NCI-H2081 treated with DMSO at 0.1 percent for 48 hours (cell line): ENCODE data around the gene GAPDH.
"Not testable (repeated sequence)": the region's sequence is repeated elsewhere in the genome, so short reads cannot be mapped to it uniquely, and the experiment has no call there.

Experiments
- DNase-seq: peaks from one replicate; lab custom pipeline; 2025; lab: John Stamatoyannopoulos, UW

The GAPDH gene

DNA sequence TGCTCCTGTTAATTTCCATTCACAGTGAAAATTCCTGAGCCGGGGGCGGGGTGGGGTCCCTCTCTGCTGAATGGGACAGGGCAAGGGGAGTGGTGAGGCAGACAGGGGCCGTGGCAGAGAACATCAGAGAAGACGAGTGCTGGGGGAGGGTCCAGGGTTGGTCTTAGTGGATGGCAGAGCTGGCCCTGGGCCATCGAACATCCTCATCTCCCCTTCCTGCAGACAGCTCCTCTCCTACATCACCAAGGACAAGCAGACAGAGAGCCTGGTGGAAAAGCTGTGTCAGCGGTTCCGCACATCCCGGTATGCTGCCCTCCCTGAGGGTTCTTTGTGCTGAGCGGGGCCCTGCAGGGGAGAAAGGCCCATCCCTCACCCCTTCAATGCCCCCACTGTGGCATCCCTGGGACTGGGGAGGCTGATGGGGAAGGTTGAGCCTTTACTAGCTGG lies 5.0 kb upstream of the GAPDH start:
- DNase-seq = no peak

DNA sequence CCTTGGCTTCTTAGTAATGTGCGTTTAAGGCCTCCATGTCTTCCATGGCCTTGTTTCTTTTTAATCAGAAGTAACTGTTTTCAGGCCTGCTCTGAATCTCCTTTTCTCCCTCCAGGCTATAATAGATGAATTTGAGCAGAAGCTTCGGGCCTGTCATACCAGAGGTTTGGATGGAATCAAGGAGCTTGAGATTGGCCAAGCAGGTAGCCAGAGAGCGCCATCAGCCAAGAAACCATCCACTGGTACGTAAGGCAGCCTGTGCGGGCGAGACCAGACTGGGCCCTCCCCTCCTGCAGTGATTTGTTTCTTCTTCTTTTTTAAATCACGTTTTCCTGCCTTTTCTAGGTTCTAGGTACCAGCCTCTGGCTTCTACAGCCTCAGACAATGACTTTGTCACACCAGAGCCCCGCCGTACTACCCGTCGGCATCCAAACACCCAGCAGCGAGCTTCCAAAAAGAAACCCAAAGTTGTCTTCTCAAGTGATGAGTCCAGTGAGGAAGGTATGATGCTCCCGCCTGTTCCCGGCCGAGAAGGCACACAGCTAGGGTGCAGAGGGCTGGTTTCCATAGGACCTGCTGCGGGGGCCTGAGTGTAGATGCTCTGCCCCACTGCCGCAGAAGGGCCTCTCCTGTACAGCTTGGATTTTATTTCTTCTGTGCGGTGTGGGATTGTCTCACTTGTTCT lies 3.6 kb upstream of the GAPDH start:
- DNase-seq = no peak

GRCh38 chr12:6532051-6532926 lies 2.0 kb upstream of the GAPDH start:
- DNase-seq = no peak

GRCh38 chr12:6532927-6533652 lies 1.2 kb upstream of the GAPDH start:
- DNase-seq = no peak

GRCh38 chr12:6533653-6533922 lies 729 bp upstream of the GAPDH start:
- no peak for DNase-seq

GRCh38 chr12:6534695-6534944 lies 303 bp downstream of the GAPDH start:
- no peak for DNase-seq

GRCh38 chr12:6534945-6535696 lies 804 bp downstream of the GAPDH start:
- no peak for DNase-seq

DNA sequence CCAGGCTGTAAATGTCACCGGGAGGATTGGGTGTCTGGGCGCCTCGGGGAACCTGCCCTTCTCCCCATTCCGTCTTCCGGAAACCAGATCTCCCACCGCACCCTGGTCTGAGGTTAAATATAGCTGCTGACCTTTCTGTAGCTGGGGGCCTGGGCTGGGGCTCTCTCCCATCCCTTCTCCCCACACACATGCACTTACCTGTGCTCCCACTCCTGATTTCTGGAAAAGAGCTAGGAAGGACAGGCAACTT lies 1.3 kb downstream of the GAPDH start:
- DNase-seq = no peak

- DNase-seq = no peak
Observed at GRCh38 chr12:6535960-6536847, 1.9 kb downstream of the GAPDH start.

GRCh38 chr12:6536894-6537579 lies 2.7 kb downstream of the GAPDH start:
- no peak for DNase-seq

GRCh38 chr12:6537580-6538419 lies 3.5 kb downstream of the GAPDH start:
- DNase-seq = not testable (repeated sequence)

DNA sequence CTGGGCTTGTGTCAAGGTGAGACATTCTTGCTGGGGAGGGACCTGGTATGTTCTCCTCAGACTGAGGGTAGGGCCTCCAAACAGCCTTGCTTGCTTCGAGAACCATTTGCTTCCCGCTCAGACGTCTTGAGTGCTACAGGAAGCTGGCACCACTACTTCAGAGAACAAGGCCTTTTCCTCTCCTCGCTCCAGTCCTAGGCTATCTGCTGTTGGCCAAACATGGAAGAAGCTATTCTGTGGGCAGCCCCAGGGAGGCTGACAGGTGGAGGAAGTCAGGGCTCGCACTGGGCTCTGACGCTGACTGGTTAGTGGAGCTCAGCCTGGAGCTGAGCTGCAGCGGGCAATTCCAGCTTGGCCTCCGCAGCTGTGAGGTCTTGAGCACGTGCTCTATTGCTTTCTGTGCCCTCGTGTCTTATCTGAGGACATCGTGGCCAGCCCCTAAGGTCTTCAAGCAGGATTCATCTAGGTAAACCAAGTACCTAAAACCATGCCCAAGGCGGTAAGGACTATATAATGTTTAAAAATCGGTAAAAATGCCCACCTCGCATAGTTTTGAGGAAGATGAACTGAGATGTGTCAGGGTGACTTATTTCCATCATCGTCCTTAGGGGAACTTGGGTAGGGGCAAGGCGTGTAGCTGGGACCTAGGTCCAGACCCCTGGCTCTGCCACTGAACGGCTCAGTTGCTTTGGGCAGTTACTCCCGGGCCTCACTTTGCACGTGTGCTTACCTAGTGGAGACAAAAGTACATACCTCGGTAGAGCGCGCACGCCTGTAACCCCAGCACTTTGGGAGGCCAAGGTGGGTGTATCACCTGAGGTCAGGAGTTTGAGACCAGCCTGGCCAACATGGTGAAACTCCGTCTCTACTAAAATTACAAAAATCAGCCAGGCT lies 4.3 kb downstream of the GAPDH start:
- no peak for DNase-seq

DNA sequence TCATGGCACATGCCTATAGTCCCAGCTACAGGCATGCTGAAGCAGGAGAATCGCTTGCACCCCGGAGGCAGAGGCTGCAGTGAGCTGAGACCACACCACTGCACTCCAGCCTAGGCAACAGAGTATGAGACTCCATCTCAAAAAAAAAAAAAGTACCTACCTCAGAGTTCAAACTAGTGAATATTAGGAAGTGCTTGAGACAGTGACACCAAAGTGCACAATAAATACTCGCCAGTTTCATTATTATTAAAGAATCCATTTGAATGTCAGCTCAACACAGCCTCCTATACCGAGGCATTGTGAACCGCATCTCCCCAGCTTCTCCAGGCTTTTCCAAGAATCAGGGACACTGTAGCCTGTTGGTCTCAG lies 5.0 kb downstream of the GAPDH start:
- DNase-seq = no peak

GRCh38 chr12:6539707-6540134 lies 5.4 kb downstream of the GAPDH start:
- no peak for DNase-seq

GRCh38 chr12:6540181-6540877 lies 6.0 kb downstream of the GAPDH start:
- DNase-seq = no peak

DNA sequence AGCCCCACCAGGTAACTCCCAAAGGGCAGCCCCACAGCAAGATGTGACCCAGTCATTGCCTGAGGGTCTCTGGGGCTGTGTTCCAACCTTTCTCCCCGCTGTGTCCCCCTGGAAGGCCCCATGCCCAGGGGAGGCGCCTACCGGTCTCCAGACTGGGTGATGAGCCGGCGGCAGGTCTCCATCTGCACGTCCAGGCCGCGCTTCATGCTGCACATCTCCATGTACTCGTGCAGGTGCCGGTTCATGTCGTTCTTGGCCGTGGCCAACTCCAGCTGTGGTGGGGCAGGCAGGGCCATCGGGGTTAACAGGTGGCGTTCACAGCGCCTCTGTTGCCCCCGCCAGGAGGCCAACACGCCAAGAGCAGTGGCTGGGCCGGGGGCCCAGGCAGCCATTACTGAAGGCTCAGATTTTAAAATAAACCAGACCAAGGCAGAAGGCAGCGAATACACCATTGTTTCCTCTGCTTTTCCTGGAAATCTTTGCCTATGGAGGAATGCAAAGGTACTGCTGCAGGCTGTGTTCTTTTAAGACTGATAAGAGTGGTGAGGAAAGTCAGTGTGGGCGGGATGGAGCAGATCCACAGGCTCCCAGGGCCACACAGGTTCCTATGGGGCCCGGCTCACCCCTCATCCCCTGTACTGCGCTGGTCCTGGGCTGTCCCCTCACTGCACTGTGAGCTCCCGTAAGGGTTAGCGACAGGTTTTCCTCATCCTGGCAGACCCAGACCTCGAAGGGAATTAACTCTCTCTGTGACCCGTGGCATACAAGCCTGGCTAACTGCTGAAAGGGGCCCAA lies 7.3 kb downstream of the GAPDH start:
- no peak for DNase-seq

DNA sequence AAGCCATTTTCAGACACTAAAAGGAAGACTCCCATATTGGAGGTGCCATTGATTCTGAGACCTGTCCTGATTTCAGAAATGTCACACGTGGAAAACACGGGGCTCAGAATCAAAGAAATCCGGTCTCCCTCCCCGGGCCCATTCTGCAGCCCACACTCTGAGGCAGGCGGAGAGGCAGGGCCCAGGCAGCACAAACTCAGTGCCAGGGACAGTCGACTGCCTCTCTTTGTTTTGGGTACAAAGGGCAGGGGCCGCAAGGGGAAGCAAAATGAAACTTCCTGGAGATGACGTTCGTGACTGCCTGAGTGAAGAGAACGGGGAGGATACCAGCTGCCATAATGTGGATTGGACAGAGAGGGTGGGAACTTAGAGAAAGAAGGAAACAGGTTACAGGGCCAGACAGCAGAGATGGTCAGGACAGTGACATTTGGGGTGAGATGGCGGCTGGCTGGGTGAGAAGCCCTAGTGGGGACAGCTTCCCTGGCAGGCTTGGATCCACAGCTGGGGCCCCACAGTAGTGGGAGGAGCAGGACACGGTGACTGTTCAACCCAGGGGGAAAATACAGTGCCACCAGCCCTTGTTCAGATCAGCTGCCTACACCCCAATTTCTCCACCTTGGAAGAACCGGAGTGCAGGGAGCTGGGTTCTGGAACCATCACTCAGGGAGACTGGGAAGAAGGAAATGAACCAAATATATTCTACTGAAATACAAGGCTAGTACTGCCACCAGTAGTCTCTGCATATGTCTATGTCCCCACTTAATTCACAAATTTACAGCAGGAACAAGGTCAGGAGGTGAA lies 8.1 kb downstream of the GAPDH start:
- no peak for DNase-seq
